H1 (cell line): ENCODE measurements around the gene POLR1G. TPM values are rescaled to one million over a fixed set of nuclear protein-coding genes. Genes with fewer than 3 reads are reported as not detected.

Source experiments
- GABPA ChIP-seq: IDR thresholded peaks from 2 replicates; pipeline ENCODE4 v1.6.1; 2011; ENCODE audit warnings: mild to moderate bottlenecking, low read length, moderate library complexity, borderline replicate concordance; ENCODE audit not compliant: insufficient read depth
- POLR2AphosphoS5 ChIP-seq: IDR thresholded peaks from 2 replicates; pipeline ENCODE4 v1.6.1; 2011; ENCODE audit warnings: low read depth, low read length
- TAF7 ChIP-seq: optimal IDR thresholded peaks from 2 replicates; pipeline ENCODE3; 2011; ENCODE audit warnings: low read depth, mild to moderate bottlenecking, inconsistent platforms, low read length, moderate library complexity, borderline replicate concordance
- polyA plus RNA-seq, 7 experiments: library from polyadenylated mRNA; depleted of rRNA in 3 of 7; stranded (reverse) in 5 of 7; unstranded in 2 of 7; fragments of >200 nt in 5 of 7; fragments of 200-250 nt in 2 of 7; gene quantifications; 1 replicate in 5 of 7; 2 replicates in 1 of 7; 4 replicates in 1 of 7; pipeline versions ENCODE4 v1.2.1 to v1.2.3, GENCODE V29; 2011 to 2013; ENCODE audit warnings: missing spikeins in 2 of 7, mixed read lengths in 2 of 7
- total RNA-seq: library from RNA; stranded (reverse); fragmentation: NEBNext Ultra II Directional; extraction: Animal tissue kit (Norgen Biotek cat#: 25700); gene quantifications from 2 replicates; pipeline ENCODE4 v1.2.1, GENCODE V29; 2021
- TF ChIP-seq, protein P1 (sequence below): IDR thresholded peaks from 2 replicates; pipeline ENCODE4 v1.6.1; 2012; ENCODE audit warnings: low read length, inconsistent platforms
- TF ChIP-seq, protein P2 (sequence below), 3 experiments: IDR thresholded peaks; 1 replicate in 2 of 3; 2 replicates in 1 of 3; pipeline versions ENCODE4 v1.5.1 to v1.6.1; 2011; ENCODE audit warnings: low read length in 3 of 3, mild to moderate bottlenecking in 3 of 3, inconsistent platforms in 2 of 3, low read depth in 1 of 3, moderate library complexity in 1 of 3; ENCODE audit not compliant: insufficient read depth in 1 of 3; ENCODE audit errors: control extremely low read depth in 1 of 3

Gene POLR1G
- total and polyA plus RNA-seq, 2 of the 8 experiments (the other 6 are each of a cell fraction or from before 2014, with no cell fraction given): 16.8 to 34.8 TPM

DNA sequence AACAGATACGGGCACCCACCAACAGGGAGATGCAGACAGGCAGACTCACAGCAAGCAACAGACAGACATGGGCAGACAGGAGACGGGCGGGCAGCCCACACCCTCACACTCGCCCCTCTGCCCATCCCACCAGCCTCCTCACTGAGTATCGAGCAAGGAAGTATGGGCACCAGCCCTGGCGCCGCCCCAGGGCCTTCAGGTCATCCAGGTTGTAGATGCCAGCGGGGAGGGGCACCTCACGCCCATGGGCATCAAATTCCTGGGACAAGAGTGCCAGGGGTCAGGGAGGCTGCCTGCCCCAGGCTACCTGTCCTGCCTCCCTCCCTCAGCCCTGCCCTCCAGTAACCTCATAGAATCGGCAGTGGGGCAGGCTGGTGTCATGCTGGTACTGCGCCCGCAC, 41.7 kb upstream of the POLR1G start (continued):
- TF ChIP-seq, protein P1, sequence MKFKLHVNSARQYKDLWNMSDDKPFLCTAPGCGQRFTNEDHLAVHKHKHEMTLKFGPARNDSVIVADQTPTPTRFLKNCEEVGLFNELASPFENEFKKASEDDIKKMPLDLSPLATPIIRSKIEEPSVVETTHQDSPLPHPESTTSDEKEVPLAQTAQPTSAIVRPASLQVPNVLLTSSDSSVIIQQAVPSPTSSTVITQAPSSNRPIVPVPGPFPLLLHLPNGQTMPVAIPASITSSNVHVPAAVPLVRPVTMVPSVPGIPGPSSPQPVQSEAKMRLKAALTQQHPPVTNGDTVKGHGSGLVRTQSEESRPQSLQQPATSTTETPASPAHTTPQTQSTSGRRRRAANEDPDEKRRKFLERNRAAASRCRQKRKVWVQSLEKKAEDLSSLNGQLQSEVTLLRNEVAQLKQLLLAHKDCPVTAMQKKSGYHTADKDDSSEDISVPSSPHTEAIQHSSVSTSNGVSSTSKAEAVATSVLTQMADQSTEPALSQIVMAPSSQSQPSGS: no peak
- no peak for TF ChIP-seq GABPA
- TF ChIP-seq POLR2AphosphoS5: no peak
- TF ChIP-seq, protein P2, sequence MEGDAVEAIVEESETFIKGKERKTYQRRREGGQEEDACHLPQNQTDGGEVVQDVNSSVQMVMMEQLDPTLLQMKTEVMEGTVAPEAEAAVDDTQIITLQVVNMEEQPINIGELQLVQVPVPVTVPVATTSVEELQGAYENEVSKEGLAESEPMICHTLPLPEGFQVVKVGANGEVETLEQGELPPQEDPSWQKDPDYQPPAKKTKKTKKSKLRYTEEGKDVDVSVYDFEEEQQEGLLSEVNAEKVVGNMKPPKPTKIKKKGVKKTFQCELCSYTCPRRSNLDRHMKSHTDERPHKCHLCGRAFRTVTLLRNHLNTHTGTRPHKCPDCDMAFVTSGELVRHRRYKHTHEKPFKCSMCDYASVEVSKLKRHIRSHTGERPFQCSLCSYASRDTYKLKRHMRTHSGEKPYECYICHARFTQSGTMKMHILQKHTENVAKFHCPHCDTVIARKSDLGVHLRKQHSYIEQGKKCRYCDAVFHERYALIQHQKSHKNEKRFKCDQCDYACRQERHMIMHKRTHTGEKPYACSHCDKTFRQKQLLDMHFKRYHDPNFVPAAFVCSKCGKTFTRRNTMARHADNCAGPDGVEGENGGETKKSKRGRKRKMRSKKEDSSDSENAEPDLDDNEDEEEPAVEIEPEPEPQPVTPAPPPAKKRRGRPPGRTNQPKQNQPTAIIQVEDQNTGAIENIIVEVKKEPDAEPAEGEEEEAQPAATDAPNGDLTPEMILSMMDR (IDR thresholded peaks at IDR 0.05; ENCODE audit: control extremely low read depth in 1 of 3, insufficient read depth in 1 of 3, low read depth in 1 of 3, low read length in 3 of 3): no peak
- TF ChIP-seq TAF7: no peak
- TF ChIP-seq, all 59 proteins: peak for 0
